IMR-90 (cell line): ENCODE results near the gene TRAF3IP1. TPM values are rescaled to one million over a fixed set of nuclear protein-coding genes. Genes with fewer than 3 reads are reported as not detected.

Experiments
- ATAC-seq: fragments of 200-7000 bp; cut with Tn5 transposase; 2 replicates; pipeline ENCODE4 v1.9.1; 2020; ENCODE audit warnings: low read depth, mild to moderate bottlenecking, moderate library complexity
- BruUV-seq: library from RNA; stranded (reverse); fragments of 400-500 nt; replicated peaks from 2 replicates; lab custom pipeline; 2021; lab: Mats Ljungman, UMichigan
- CTCF ChIA-PET: fragments of 300-600 bp; formaldehyde crosslinking; extraction: SDS; loops from one replicate; lab custom pipeline; 2021; ENCODE audit warnings: antibody characterized with exemption; lab: Yijun Ruan, JAX
- POLR2A ChIA-PET: fragments of 300-600 bp; sonication (Branson Sonifier 250); formaldehyde crosslinking; loops from one replicate; lab custom pipeline; 2022; ENCODE audit warnings: antibody characterized with exemption; ENCODE audit not compliant: unreplicated experiment; lab: Charles Lee
- DNase-seq: peaks from one replicate; pipeline ENCODE4 v3.0.0; 2013
- H2AFZ ChIP-seq: replicated peaks from 2 replicates; pipeline ENCODE3; 2013; ENCODE audit warnings: low read length, mild to moderate bottlenecking; ENCODE audit not compliant: poor library complexity
- H2AK5ac ChIP-seq: 2 replicates; pipeline ENCODE4 v1.6.1; 2013; ENCODE audit warnings: low read depth, low read length, inconsistent platforms
- H2AK9ac ChIP-seq: replicated peaks from 2 replicates; pipeline ENCODE3; 2013; ENCODE audit warnings: mild to moderate bottlenecking, low read depth, low read length, moderate library complexity; ENCODE audit not compliant: poor library complexity
- H2BK120ac ChIP-seq: 2 replicates; pipeline ENCODE4 v1.6.1; 2013; ENCODE audit warnings: low read depth, low read length, inconsistent platforms
- H2BK15ac ChIP-seq: 3 replicates; pipeline ENCODE4 v1.6.1; 2013; ENCODE audit warnings: low read depth, low read length, inconsistent platforms
- H2BK20ac ChIP-seq: 2 replicates; pipeline ENCODE4 v1.6.1; 2013; ENCODE audit warnings: low read depth, mild to moderate bottlenecking, inconsistent platforms, low read length, moderate library complexity
- H2BK5ac ChIP-seq: 2 replicates; pipeline ENCODE4 v1.6.1; 2013; ENCODE audit warnings: mild to moderate bottlenecking, low read depth, low read length, inconsistent platforms; ENCODE audit not compliant: poor library complexity, severe bottlenecking
- H3K14ac ChIP-seq: replicated peaks from 2 replicates; pipeline ENCODE4 v1.6.1; 2013; ENCODE audit warnings: low read depth, low read length, inconsistent platforms
- H3K18ac ChIP-seq: 2 replicates; pipeline ENCODE4 v1.6.1; 2013; ENCODE audit warnings: low read depth, low read length, control low read depth
- H3K23ac ChIP-seq: 2 replicates; pipeline ENCODE4 v1.6.1; 2013; ENCODE audit warnings: low read depth, low read length, inconsistent platforms
- H3K27ac ChIP-seq: 2 replicates; pipeline ENCODE4 v1.5.1; 2013; ENCODE audit warnings: mild to moderate bottlenecking, control low read depth, low read length; ENCODE audit not compliant: insufficient read depth
- H3K27me3 ChIP-seq: 2 replicates; pipeline ENCODE4 v1.6.1; 2013; ENCODE audit warnings: low read length; ENCODE audit not compliant: control insufficient read depth, insufficient read depth
- H3K36me3 ChIP-seq: 2 replicates; pipeline ENCODE4 v1.6.1; 2013; ENCODE audit warnings: low read length, mixed read lengths; ENCODE audit not compliant: control insufficient read depth, insufficient read depth
- H3K4ac ChIP-seq: 2 replicates; pipeline ENCODE4 v1.6.1; 2013; ENCODE audit warnings: low read depth, low read length, inconsistent platforms
- H3K4me1 ChIP-seq: 2 replicates; pipeline ENCODE4 v1.6.1; 2013; ENCODE audit warnings: low read length, mixed read lengths; ENCODE audit not compliant: control insufficient read depth, insufficient read depth
- H3K4me2 ChIP-seq: 2 replicates; pipeline ENCODE4 v1.6.1; 2013; ENCODE audit warnings: low read depth, mild to moderate bottlenecking, control low read depth, low read length, moderate library complexity
- H3K4me3 ChIP-seq: 2 replicates; pipeline ENCODE4 v1.5.1; 2013; ENCODE audit warnings: low read depth, mild to moderate bottlenecking, control low read depth, low read length, moderate library complexity; ENCODE audit not compliant: insufficient read depth
- H3K56ac ChIP-seq: 2 replicates; pipeline ENCODE4 v1.6.1; 2013; ENCODE audit warnings: low read length, inconsistent platforms; ENCODE audit not compliant: insufficient read depth; ENCODE audit errors: extremely low read depth
- H3K79me1 ChIP-seq, 2 experiments: 2 replicates each; pipeline ENCODE4 v1.6.1; 2013; ENCODE audit warnings: low read length in 2 of 2, inconsistent platforms in 1 of 2, low read depth in 1 of 2
- H3K9ac ChIP-seq: 2 replicates; pipeline ENCODE4 v1.6.1; 2013; ENCODE audit warnings: low read depth, low read length, control low read depth
- H3K9me1 ChIP-seq: 2 replicates; pipeline ENCODE4 v1.6.1; 2013; ENCODE audit warnings: low read length, inconsistent platforms; ENCODE audit not compliant: insufficient read depth
- H3K9me3 ChIP-seq: 2 replicates; pipeline ENCODE4 v1.6.1; 2013; ENCODE audit warnings: low read length; ENCODE audit not compliant: control insufficient read depth, insufficient read depth
- H4K20me1 ChIP-seq: 2 replicates; pipeline ENCODE4 v1.6.1; 2013; ENCODE audit warnings: low read length, inconsistent platforms; ENCODE audit not compliant: insufficient read depth
- H4K5ac ChIP-seq: 2 replicates; pipeline ENCODE4 v1.6.1; 2013; ENCODE audit warnings: mild to moderate bottlenecking, low read depth, low read length, control low read depth
- H4K8ac ChIP-seq, 2 experiments: 2 replicates each; pipeline ENCODE4 v1.6.1; 2013; ENCODE audit warnings: low read depth in 2 of 2, low read length in 2 of 2, control low read depth in 1 of 2, inconsistent platforms in 1 of 2
- H4K91ac ChIP-seq: 2 replicates; pipeline ENCODE4 v1.6.1; 2013; ENCODE audit warnings: low read depth, low read length, inconsistent platforms; ENCODE audit not compliant: insufficient read depth
- BHLHE40 ChIP-seq: fragments of 150-350 bp; IDR thresholded peaks from 2 replicates; pipeline ENCODE4 v1.6.1; 2016; ENCODE audit warnings: mild to moderate bottlenecking, low read depth, low read length
- CEBPB ChIP-seq: IDR thresholded peaks from 2 replicates; pipeline ENCODE4 v1.6.1; 2012; ENCODE audit warnings: low read depth, low read length, improper control_type of control experiment
- CHD1 ChIP-seq: IDR thresholded peaks from 2 replicates; pipeline ENCODE4 v1.6.1; 2012; ENCODE audit warnings: low read depth, low read length, improper control_type of control experiment
- FOS ChIP-seq: fragments of 150-350 bp; IDR thresholded peaks from 2 replicates; pipeline ENCODE4 v1.6.1; 2016; ENCODE audit warnings: low read depth, low read length
- MAFK ChIP-seq: IDR thresholded peaks from 2 replicates; pipeline ENCODE4 v1.6.1; 2012; ENCODE audit warnings: low read depth, low read length, improper control_type of control experiment
- MAZ ChIP-seq: IDR thresholded peaks from 2 replicates; pipeline ENCODE4 v1.6.1; 2012; ENCODE audit warnings: low read depth, mild to moderate bottlenecking, low read length, improper control_type of control experiment, moderate library complexity, borderline replicate concordance
- MXI1 ChIP-seq: IDR thresholded peaks from 2 replicates; pipeline ENCODE4 v1.6.1; 2012; ENCODE audit warnings: low read depth, mild to moderate bottlenecking, low read length, moderate library complexity, borderline replicate concordance
- NFE2L2 ChIP-seq: fragments of 150-350 bp; IDR thresholded peaks from 2 replicates; pipeline ENCODE4 v1.6.1; 2016; ENCODE audit warnings: low read depth, mild to moderate bottlenecking, low read length
- POLR2A ChIP-seq: IDR thresholded peaks from 2 replicates; pipeline ENCODE4 v1.6.1; 2012; ENCODE audit warnings: mild to moderate bottlenecking, low read depth, low read length
- RAD21 ChIP-seq: IDR thresholded peaks from 2 replicates; pipeline ENCODE4 v1.6.1; 2012; ENCODE audit warnings: low read length, improper control_type of control experiment
- RCOR1 ChIP-seq: IDR thresholded peaks from 2 replicates; pipeline ENCODE4 v1.6.1; 2012; ENCODE audit warnings: mild to moderate bottlenecking, low read length, improper control_type of control experiment; ENCODE audit not compliant: insufficient replicate concordance
- RFX5 ChIP-seq: IDR thresholded peaks from 2 replicates; pipeline ENCODE4 v1.8.0; 2012; ENCODE audit warnings: low read depth, mild to moderate bottlenecking, low read length, moderate library complexity
- SMC3 ChIP-seq: fragments of 150-350 bp; IDR thresholded peaks from 2 replicates; pipeline ENCODE4 v1.6.1; 2016; ENCODE audit warnings: low read depth, mild to moderate bottlenecking, antibody characterized with exemption, low read length, moderate library complexity
- WGBS, 2 experiments: methylation state at CpG; one replicate each; pipeline versions ENCODE4 v1.1.5 to v1.1.7; 2013; ENCODE audit warnings: missing lambda C conversion rate in 2 of 2; ENCODE audit not compliant: insufficient read length in 1 of 2; ENCODE audit errors: extremely low coverage in 2 of 2; 5-methylcytosine and 5-hydroxymethylcytosine counted together
- dilution Hi-C: fragments of 300-500 bp; cut with HindIII; formaldehyde crosslinking; loops from one replicate; pipeline ENCODE4 v1.14.3; 2018; ENCODE audit warnings: low sequenced_read_pairs; ENCODE audit not compliant: unreplicated experiment
- in situ Hi-C: fragments of 300-500 bp; cut with MboI; formaldehyde crosslinking; loops from 3 replicates; pipeline ENCODE4 v1.14.3; 2019; ENCODE audit warnings: low sequenced_read_pairs, inconsistent platforms, mixed read lengths
- intact Hi-C: fragments of 100-400 bp; cut with micrococcal nuclease; formaldehyde crosslinking; loops from 2 replicates; pipeline ENCODE4 v1.10.0; 2022
- polyA plus RNA-seq, 3 experiments: library from polyadenylated mRNA; depleted of rRNA; stranded (reverse); fragments of >200 nt; gene quantifications; 2 replicates each; pipeline ENCODE4 v1.2.3, GENCODE V29; 2012; ENCODE audit warnings: low replicate concordance in 1 of 3
- total RNA-seq: library from RNA; depleted of rRNA; stranded (reverse); fragments of >200 nt; gene quantifications from 2 replicates; pipeline ENCODE4 v1.2.3, GENCODE V29; 2012
- TF ChIP-seq, protein P1 (sequence below): conservative IDR thresholded peaks from 2 replicates; pipeline ENCODE4 v1.5.1; 2012; ENCODE audit warnings: mild to moderate bottlenecking, low read depth, low read length, improper control_type of control experiment
- TF ChIP-seq, protein P2 (sequence below): fragments of 150-350 bp; IDR thresholded peaks from 2 replicates; pipeline ENCODE4 v1.6.1; 2017; ENCODE audit warnings: mild to moderate bottlenecking, antibody characterized with exemption, low read length, low read depth
- TF ChIP-seq, protein P3 (sequence below): fragments of 150-350 bp; IDR thresholded peaks from 2 replicates; pipeline ENCODE4 v1.6.1; 2016; ENCODE audit warnings: low read depth, mild to moderate bottlenecking, low read length, moderate library complexity, borderline replicate concordance

Gene TRAF3IP1
- total and polyA plus RNA-seq, 2 of the 4 experiments (the other 2 are of a cell fraction) = 5.9 to 8.3 TPM

DNA sequence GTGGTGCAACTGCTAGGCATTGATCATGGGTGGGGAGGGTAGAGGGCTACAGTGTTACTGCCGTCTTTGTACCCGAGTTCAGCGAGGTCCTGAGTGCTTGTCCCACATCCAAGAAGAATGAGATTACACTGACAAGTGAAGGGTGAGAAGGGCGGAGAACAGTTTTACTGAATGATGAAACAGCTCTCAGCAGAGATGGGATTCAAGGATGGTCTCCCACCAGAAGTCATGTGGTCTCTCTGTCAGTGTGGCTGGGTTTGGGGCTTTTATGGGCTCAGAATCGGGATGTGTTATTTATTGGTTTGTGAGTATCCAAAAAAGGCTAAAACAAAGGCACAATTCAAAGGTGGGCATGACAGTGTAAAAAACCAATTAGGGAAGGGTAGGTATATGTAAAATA is 95.6 kb downstream of the TRAF3IP1 start:
- H3K79me1 ChIP-seq = 0 out of 4 replicates have a peak, but pooled peaks cover 0 to 2% of the 10 kb centered on the region in 2 experiments
- BruUV-seq = no TSS peak
- in situ Hi-C loops (no loop called here), intact Hi-C loops (no loop called here), dilution Hi-C loops (no loop called here)
- no peak overlapping the region for H2AFZ ChIP-seq
- peaks cover 10% of the 10 kb centered on the region for H3K4me1 ChIP-seq
- no peak overlapping the region for H2BK20ac ChIP-seq
- H3K9ac ChIP-seq = no peak overlapping the region
- H2AK5ac ChIP-seq = no peak overlapping the region
- no peak for ATAC-seq
- no peak overlapping the region for H4K91ac ChIP-seq
- H2AK9ac ChIP-seq = no peak overlapping the region
- POLR2A ChIA-PET = no interaction called here
- no peak overlapping the region for H3K56ac ChIP-seq
- no peak overlapping the region for H3K27ac ChIP-seq
- 95% methylated on average over 4 of the region's 5 CpGs; no CpG with 5 or more reads in 1 of the 2 experiments for WGBS, 2 experiments
- H4K8ac ChIP-seq = no peak overlapping the region
- H3K36me3 ChIP-seq = no peaks in the 10 kb centered on the region
- no peak overlapping the region for H3K14ac ChIP-seq
- H3K9me3 ChIP-seq = no peaks in the 10 kb centered on the region; the same call in 1 of the 2 replicates
- TF ChIP-seq CEBPB (no peak), MAFK (no peak), MXI1 (no peak), CHD1 (no peak), MAZ (no peak), POLR2A (no peak), FOS (no peak), RFX5 (no peak), SMC3 (no peak), BHLHE40 (no peak), RAD21 (no peak), RCOR1 (no peak), NFE2L2 (no peak)
- TF ChIP-seq, protein P1, sequence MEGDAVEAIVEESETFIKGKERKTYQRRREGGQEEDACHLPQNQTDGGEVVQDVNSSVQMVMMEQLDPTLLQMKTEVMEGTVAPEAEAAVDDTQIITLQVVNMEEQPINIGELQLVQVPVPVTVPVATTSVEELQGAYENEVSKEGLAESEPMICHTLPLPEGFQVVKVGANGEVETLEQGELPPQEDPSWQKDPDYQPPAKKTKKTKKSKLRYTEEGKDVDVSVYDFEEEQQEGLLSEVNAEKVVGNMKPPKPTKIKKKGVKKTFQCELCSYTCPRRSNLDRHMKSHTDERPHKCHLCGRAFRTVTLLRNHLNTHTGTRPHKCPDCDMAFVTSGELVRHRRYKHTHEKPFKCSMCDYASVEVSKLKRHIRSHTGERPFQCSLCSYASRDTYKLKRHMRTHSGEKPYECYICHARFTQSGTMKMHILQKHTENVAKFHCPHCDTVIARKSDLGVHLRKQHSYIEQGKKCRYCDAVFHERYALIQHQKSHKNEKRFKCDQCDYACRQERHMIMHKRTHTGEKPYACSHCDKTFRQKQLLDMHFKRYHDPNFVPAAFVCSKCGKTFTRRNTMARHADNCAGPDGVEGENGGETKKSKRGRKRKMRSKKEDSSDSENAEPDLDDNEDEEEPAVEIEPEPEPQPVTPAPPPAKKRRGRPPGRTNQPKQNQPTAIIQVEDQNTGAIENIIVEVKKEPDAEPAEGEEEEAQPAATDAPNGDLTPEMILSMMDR = no peak
- TF ChIP-seq, protein P2, sequence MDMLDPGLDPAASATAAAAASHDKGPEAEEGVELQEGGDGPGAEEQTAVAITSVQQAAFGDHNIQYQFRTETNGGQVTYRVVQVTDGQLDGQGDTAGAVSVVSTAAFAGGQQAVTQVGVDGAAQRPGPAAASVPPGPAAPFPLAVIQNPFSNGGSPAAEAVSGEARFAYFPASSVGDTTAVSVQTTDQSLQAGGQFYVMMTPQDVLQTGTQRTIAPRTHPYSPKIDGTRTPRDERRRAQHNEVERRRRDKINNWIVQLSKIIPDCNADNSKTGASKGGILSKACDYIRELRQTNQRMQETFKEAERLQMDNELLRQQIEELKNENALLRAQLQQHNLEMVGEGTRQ = no peak
- TF ChIP-seq, protein P3, sequence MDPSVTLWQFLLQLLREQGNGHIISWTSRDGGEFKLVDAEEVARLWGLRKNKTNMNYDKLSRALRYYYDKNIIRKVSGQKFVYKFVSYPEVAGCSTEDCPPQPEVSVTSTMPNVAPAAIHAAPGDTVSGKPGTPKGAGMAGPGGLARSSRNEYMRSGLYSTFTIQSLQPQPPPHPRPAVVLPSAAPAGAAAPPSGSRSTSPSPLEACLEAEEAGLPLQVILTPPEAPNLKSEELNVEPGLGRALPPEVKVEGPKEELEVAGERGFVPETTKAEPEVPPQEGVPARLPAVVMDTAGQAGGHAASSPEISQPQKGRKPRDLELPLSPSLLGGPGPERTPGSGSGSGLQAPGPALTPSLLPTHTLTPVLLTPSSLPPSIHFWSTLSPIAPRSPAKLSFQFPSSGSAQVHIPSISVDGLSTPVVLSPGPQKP = no peak
- no peak overlapping the region for H3K4me2 ChIP-seq
- no peaks in the 10 kb centered on the region for H4K20me1 ChIP-seq
- H2BK5ac ChIP-seq = no peak overlapping the region
- H3K4ac ChIP-seq = no peak overlapping the region
- H3K27me3 ChIP-seq = no peaks in the 10 kb centered on the region
- H2BK15ac ChIP-seq = no peak overlapping the region
- no peak for DNase-seq
- no peak overlapping the region for H3K4me3 ChIP-seq
- H3K9me1 ChIP-seq = peaks cover 7% of the 10 kb centered on the region; the same call in 1 of the 2 replicates
- no peak overlapping the region for H3K18ac ChIP-seq
- no peak overlapping the region for H3K23ac ChIP-seq
- H4K5ac ChIP-seq = no peak overlapping the region
- H2BK120ac ChIP-seq = no peak overlapping the region
- CTCF ChIA-PET = no interaction called here
